Upper lobe of right lung (tissue), 1 donor: ENCODE data around the gene PRKN. TPM values are rescaled to one million over a fixed set of nuclear protein-coding genes. Genes with fewer than 3 reads are reported as not detected.

ENCODE experiments used
- ATAC-seq: fragments of 200-7000 bp; cut with Tn5 transposase; one replicate; pipeline ENCODE4 v1.9.1; 2020; ENCODE audit warnings: mild to moderate bottlenecking, moderate library complexity
- DNase-seq: peaks from one replicate; pipeline ENCODE4 v3.0.0-alpha.2; 2020
- H3K27ac ChIP-seq: fragments of 200-600 bp; one replicate; pipeline ENCODE4 v1.8.0; 2022
- H3K27me3 ChIP-seq: fragments of 200-600 bp; one replicate; pipeline ENCODE4 v1.8.0; 2022; ENCODE audit warnings: mild to moderate bottlenecking
- H3K36me3 ChIP-seq: fragments of 200-600 bp; one replicate; pipeline ENCODE4 v1.8.0; 2022
- H3K4me1 ChIP-seq: fragments of 200-600 bp; one replicate; pipeline ENCODE4 v1.8.0; 2022
- H3K4me3 ChIP-seq: fragments of 200-600 bp; one replicate; pipeline ENCODE4 v1.8.0; 2022; ENCODE audit warnings: mild to moderate bottlenecking
- H3K9me3 ChIP-seq: fragments of 200-600 bp; one replicate; pipeline ENCODE4 v1.8.0; 2022
- intact Hi-C: fragments of 100-400 bp; cut with DNase I; formaldehyde crosslinking; loops from one replicate; pipeline ENCODE4 v1.11.0; 2022
- total RNA-seq: library from RNA; stranded (reverse); fragmentation: NEBNext Ultra II Directional; extraction: Animal tissue kit (Norgen Biotek cat#: 25700); gene quantifications from one replicate; pipeline ENCODE4 v1.2.1, GENCODE V29; 2021
- TF ChIP-seq, protein P1 (sequence below): fragments of 200-600 bp; IDR thresholded peaks from one replicate; pipeline ENCODE4 v1.8.0; 2022; ENCODE audit warnings: antibody characterized with exemption
- donor health status: DM: no; HTN: yes; CAD: no; lungs with severe emphysema.

The PRKN gene
- total RNA-seq, 1 donor from 2014 or later: 2.7 TPM

DNA sequence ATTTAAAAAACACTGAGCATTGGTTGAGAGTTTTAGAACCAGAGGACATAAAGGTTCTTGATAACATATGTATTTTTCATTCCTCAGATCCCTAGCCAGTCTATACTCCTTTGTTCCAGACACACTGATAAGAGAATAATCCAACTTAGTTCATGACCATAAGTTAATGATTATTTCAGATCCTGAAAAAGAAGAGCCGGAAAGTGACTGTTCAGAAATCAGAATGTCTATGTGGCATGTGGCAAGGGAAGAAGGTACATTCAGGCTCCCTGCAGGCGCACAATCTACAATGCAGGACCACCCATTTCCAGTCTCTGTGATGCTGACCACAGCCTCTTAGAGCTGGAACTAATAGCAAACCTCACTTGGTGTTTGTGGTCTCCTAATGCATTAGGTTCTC lies 787.0 kb downstream of the PRKN start:
- DNase-seq: no peak
- Histone ChIP-seq H3K4me1 (no peaks in the 10 kb centered on the region), H3K36me3 (no peaks in the 10 kb centered on the region), H3K27ac (no peak overlapping the region), H3K4me3 (no peak overlapping the region), H3K9me3 (no peaks in the 10 kb centered on the region), H3K27me3 (no peaks in the 10 kb centered on the region)
- ATAC-seq: no peak
- TF ChIP-seq, protein P1, sequence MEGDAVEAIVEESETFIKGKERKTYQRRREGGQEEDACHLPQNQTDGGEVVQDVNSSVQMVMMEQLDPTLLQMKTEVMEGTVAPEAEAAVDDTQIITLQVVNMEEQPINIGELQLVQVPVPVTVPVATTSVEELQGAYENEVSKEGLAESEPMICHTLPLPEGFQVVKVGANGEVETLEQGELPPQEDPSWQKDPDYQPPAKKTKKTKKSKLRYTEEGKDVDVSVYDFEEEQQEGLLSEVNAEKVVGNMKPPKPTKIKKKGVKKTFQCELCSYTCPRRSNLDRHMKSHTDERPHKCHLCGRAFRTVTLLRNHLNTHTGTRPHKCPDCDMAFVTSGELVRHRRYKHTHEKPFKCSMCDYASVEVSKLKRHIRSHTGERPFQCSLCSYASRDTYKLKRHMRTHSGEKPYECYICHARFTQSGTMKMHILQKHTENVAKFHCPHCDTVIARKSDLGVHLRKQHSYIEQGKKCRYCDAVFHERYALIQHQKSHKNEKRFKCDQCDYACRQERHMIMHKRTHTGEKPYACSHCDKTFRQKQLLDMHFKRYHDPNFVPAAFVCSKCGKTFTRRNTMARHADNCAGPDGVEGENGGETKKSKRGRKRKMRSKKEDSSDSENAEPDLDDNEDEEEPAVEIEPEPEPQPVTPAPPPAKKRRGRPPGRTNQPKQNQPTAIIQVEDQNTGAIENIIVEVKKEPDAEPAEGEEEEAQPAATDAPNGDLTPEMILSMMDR: no peak
- intact Hi-C loops: no loop called here

DNA sequence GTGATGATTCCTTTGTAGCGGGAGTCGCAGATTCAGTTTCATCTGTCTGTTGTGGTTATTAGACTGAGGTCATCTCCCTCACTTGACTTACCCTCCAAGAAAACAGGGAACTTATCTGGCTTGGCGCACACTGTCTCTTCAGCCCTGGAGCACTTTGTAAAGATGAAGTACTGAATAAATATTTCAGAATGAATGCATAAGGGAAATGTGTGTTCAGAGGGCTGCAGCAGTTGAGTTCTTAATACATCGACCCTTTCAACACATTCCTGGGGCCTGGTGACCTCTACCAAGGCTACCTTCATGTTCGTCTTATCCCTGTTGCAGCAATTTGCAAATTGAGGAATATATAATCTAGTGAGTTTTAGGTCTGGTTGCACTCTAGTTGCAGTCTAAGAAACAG lies 801.2 kb downstream of the PRKN start:
- intact Hi-C loops: no loop called here
- TF ChIP-seq, protein P1: no peak

DNA sequence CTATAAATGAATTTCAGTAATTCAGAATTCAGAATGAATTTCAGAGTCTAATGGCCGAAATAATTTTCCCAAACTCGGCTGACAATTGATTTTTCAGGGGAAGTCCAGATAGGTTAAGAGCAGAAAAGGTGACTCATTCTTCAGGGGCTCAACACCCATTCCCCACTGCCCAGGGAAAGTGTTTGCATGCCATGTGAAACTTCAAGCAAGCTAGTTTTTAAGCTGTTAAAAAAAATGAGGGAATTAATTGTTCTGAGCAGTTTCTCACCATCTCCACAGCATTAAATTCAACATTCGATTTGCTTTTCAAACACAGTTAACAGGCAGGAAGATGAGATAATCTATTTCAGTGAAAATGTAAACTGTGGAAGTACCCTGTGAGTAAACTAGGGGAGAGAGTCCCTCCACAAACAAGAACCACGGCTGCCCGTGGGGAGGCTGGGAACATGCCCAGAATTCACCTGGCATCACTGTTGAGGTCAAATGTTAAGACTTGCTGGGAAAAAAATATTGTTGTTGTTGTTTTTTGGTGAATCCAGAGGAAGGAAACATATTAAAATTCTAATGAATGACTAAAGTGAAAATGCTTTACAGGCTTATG lies 803.0 kb downstream of the PRKN start:
- Histone ChIP-seq H3K9me3 (no peaks in the 10 kb centered on the region), H3K27ac (no peak overlapping the region), H3K4me1 (no peaks in the 10 kb centered on the region), H3K36me3 (no peaks in the 10 kb centered on the region), H3K4me3 (no peak overlapping the region), H3K27me3 (no peaks in the 10 kb centered on the region)
- TF ChIP-seq, protein P1: no peak
- DNase-seq (no peak), ATAC-seq (no peak)
- intact Hi-C loops: no loop called here

More for the DNA sequence above, 801.2 kb downstream of the PRKN start:
- Histone ChIP-seq H3K27me3 (no peaks in the 10 kb centered on the region), H3K36me3 (no peaks in the 10 kb centered on the region), H3K4me3 (no peak overlapping the region), H3K9me3 (no peaks in the 10 kb centered on the region), H3K27ac (no peak overlapping the region), H3K4me1 (no peaks in the 10 kb centered on the region)
- DNase-seq (no peak), ATAC-seq (no peak)

DNA sequence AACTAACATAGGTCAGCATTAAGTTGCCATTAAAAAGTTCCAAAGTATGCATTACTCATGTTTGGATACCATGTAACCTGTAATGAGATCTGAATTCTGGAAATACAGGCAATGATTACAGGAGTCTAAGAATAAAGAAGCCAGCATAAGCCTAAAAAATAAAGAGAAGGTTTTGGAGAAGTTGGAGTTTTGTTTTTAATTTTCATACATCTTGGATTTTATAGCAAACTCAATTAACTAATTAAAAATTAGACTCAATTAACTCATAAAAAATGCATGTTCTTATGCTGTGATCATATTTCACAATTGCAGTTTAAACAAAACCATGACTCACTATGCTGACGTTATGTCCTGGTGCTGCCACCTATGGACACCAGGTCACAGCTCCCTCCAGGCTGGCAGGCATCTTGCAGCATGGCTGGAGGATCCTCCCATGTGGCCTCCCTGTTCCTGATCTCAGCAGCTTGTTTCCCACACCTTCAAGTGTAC lies 804.9 kb downstream of the PRKN start:
- H3K36me3 ChIP-seq: no peaks in the 10 kb centered on the region
- no peaks in the 10 kb centered on the region for H3K9me3 ChIP-seq
- H3K27me3 ChIP-seq: no peaks in the 10 kb centered on the region
- no peak for DNase-seq
- no peaks in the 10 kb centered on the region for H3K4me1 ChIP-seq
- intact Hi-C loops: no loop called here
- H3K27ac ChIP-seq: no peak overlapping the region
- peak; percentile 86 for ATAC-seq
- H3K4me3 ChIP-seq: no peak overlapping the region
- TF ChIP-seq, protein P1: peak; percentile 33

DNA sequence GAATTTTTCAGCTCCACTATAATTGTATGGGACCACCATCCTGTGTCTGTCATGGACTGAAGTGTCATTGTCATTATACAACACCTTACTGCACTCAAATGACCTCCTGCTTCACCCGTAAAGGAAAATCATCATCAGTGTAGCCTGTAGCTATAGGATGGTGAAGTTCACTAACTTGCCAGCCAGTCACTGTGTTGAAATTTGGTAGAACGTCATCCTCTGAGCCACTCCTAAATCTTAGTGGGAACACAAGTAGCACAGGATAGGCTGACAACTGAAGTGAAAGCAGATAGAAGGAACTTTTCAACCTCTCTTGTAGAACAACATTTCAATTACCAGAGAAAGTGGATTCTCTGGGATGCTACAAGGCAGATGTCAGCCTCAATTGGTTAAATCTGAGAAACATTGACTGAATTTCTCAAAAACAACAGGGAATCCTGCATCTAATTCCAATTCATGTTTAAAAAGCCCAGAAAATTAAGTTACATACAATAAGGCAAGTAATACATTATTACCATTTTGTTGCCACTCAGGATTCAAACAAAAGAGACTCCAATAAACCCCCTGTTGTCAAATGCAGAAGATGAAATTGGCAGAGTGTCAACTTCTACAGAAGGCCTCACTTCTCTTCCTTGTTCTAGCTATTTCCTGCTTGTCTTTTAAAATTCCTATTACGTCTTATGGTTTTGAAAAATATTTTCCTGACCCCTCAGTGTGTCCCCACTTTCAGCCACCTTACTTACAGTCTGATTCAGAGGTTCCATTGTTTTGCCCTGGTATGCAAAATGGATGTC lies 805.8 kb downstream of the PRKN start:
- H3K4me1 ChIP-seq: no peaks in the 10 kb centered on the region
- DNase-seq (no peak), ATAC-seq (no peak)
- H3K4me3 ChIP-seq: no peak overlapping the region
- intact Hi-C loops: no loop called here
- no peak overlapping the region for H3K27ac ChIP-seq
- no peaks in the 10 kb centered on the region for H3K36me3 ChIP-seq
- TF ChIP-seq, protein P1: no peak
- no peaks in the 10 kb centered on the region for H3K9me3 ChIP-seq
- H3K27me3 ChIP-seq: no peaks in the 10 kb centered on the region
